SK-N-SH treated with all-trans-retinoic acid at 6 μM for 48 hours (cell line): ENCODE measurements around the gene BSPRY.

Experiments used
- ATAC-seq: fragments of 200-7000 bp; cut with Tn5 transposase; 3 replicates; pipeline ENCODE4 v1.9.1; 2020; ENCODE audit warnings: mild to moderate bottlenecking, moderate library complexity
- ARNTL ChIP-seq: fragments of 450-650 bp; formaldehyde crosslinking; IDR thresholded peaks from 2 replicates; pipeline ENCODE4 v1.5.0; 2020; ENCODE audit warnings: low read depth, mild to moderate bottlenecking, moderate library complexity, borderline replicate concordance
- BACH2 ChIP-seq: fragments of 250-450 bp; sonication (Bioruptor Pico); IDR thresholded peaks from 2 replicates; pipeline ENCODE4 v1.9.0; 2021; ENCODE audit warnings: mild to moderate bottlenecking, borderline replicate concordance
- CREB5 ChIP-seq: fragments of 250-450 bp; sonication (Bioruptor Pico); IDR thresholded peaks from 2 replicates; pipeline ENCODE4 v1.5.1; 2020; ENCODE audit warnings: low read depth, mild to moderate bottlenecking, moderate library complexity
- GLIS3 ChIP-seq: fragments of 250-450 bp; sonication (Bioruptor Pico); IDR thresholded peaks from 2 replicates; pipeline ENCODE4 v1.5.0; 2020; ENCODE audit warnings: mild to moderate bottlenecking, moderate library complexity
- ISL1 ChIP-seq: fragments of 250-450 bp; sonication (Bioruptor Pico); IDR thresholded peaks from 2 replicates; pipeline ENCODE4 v2.1.2; 2022; ENCODE audit warnings: mild to moderate bottlenecking, moderate library complexity
- PATZ1 ChIP-seq: fragments of 250-450 bp; sonication (Bioruptor Pico); IDR thresholded peaks from 2 replicates; pipeline ENCODE4 v1.8.0; 2020; ENCODE audit warnings: mild to moderate bottlenecking, moderate library complexity, borderline replicate concordance
- SNAI2 ChIP-seq: fragments of 250-450 bp; sonication (Bioruptor Pico); IDR thresholded peaks from 2 replicates; pipeline ENCODE4 v1.5.0; 2020; ENCODE audit warnings: mild to moderate bottlenecking, moderate library complexity
- TCF4 ChIP-seq: fragments of 250-450 bp; sonication (Bioruptor Pico); IDR thresholded peaks from 2 replicates; pipeline ENCODE4 v1.8.0; 2021; ENCODE audit warnings: mild to moderate bottlenecking, moderate library complexity, borderline replicate concordance
- ZC3H10 ChIP-seq: fragments of 250-450 bp; sonication (Bioruptor Pico); IDR thresholded peaks from 2 replicates; pipeline ENCODE4 v1.5.1; 2021; ENCODE audit warnings: mild to moderate bottlenecking, moderate library complexity
- ZFP3 ChIP-seq: fragments of 250-450 bp; sonication (Bioruptor Pico); IDR thresholded peaks from 2 replicates; pipeline ENCODE4 v1.5.0; 2020; ENCODE audit warnings: mild to moderate bottlenecking, moderate library complexity
- ZNF565 ChIP-seq: fragments of 450-650 bp; formaldehyde crosslinking; conservative IDR thresholded peaks from 2 replicates; pipeline ENCODE4 v1.5.0; 2020; ENCODE audit warnings: low read depth, mild to moderate bottlenecking, moderate library complexity
- ZNF70 ChIP-seq: fragments of 450-650 bp; formaldehyde crosslinking; IDR thresholded peaks from 2 replicates; pipeline ENCODE4 v1.5.0; 2020; ENCODE audit warnings: mild to moderate bottlenecking, moderate library complexity
- ZNF8 ChIP-seq: fragments of 450-650 bp; formaldehyde crosslinking; IDR thresholded peaks from 2 replicates; pipeline ENCODE4 v1.5.0; 2020; ENCODE audit warnings: mild to moderate bottlenecking, moderate library complexity
- TF ChIP-seq, protein P1 (sequence below): fragments of 250-450 bp; sonication (Bioruptor Pico); IDR thresholded peaks from 2 replicates; pipeline ENCODE4 v1.5.1; 2021; ENCODE audit warnings: mild to moderate bottlenecking, moderate library complexity
- TF ChIP-seq, protein P2 (sequence below): fragments of 250-450 bp; sonication (Bioruptor Pico); IDR thresholded peaks from 2 replicates; pipeline ENCODE4 v1.5.0; 2020; ENCODE audit warnings: mild to moderate bottlenecking, moderate library complexity

Gene BSPRY

GRCh38 chr9:113331780-113332179 is 17.6 kb upstream of the BSPRY start (continued):
- TF ChIP-seq, protein P1, sequence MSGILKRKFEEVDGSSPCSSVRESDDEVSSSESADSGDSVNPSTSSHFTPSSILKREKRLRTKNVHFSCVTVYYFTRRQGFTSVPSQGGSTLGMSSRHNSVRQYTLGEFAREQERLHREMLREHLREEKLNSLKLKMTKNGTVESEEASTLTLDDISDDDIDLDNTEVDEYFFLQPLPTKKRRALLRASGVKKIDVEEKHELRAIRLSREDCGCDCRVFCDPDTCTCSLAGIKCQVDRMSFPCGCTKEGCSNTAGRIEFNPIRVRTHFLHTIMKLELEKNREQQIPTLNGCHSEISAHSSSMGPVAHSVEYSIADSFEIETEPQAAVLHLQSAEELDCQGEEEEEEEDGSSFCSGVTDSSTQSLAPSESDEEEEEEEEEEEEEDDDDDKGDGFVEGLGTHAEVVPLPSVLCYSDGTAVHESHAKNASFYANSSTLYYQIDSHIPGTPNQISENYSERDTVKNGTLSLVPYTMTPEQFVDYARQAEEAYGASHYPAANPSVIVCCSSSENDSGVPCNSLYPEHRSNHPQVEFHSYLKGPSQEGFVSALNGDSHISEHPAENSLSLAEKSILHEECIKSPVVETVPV = no peak
- TF ChIP-seq ZNF8 (CRISPR knock-in tag) = no peak
- TF ChIP-seq ZNF565 (CRISPR knock-in tag) = no peak
- no peak for TF ChIP-seq GLIS3
- TF ChIP-seq, all 23 proteins: peak for 0

DNA sequence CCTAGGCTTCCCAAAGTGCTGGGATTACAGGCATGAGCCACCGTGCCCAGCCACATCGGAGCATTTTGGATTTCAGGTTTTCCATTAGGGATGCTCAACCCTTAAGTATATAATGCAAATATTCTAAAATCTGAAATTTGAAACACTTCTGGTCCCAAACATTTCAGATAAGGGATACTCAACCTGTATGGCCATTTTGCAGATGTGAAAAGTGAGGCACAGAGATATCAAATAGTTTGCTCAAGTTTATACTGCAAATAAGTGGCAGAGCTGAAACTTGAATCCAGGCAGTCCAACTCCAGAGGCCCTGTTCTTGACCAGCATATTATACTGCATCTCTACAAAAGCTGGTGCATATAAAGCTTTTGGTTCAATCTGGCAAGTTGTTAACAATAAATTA is 11.6 kb upstream of the BSPRY start:
- ATAC-seq = no peak
- no peak for TF ChIP-seq ZFP3 (CRISPR knock-in tag)
- no peak for TF ChIP-seq ARNTL (CRISPR knock-in tag)
- no peak for TF ChIP-seq PATZ1
- TF ChIP-seq CREB5 (CRISPR knock-in tag) = no peak
- TF ChIP-seq ZNF70 (CRISPR knock-in tag) = no peak
- TF ChIP-seq ZC3H10 (CRISPR knock-in tag) = no peak
- TF ChIP-seq GLIS3 = no peak
- TF ChIP-seq TCF4 (CRISPR knock-in tag) = no peak
- TF ChIP-seq ISL1 (CRISPR knock-in tag) = no peak
- TF ChIP-seq BACH2 (CRISPR knock-in tag) = no peak
- TF ChIP-seq ZNF8 (CRISPR knock-in tag) = no peak
- TF ChIP-seq, protein P2, sequence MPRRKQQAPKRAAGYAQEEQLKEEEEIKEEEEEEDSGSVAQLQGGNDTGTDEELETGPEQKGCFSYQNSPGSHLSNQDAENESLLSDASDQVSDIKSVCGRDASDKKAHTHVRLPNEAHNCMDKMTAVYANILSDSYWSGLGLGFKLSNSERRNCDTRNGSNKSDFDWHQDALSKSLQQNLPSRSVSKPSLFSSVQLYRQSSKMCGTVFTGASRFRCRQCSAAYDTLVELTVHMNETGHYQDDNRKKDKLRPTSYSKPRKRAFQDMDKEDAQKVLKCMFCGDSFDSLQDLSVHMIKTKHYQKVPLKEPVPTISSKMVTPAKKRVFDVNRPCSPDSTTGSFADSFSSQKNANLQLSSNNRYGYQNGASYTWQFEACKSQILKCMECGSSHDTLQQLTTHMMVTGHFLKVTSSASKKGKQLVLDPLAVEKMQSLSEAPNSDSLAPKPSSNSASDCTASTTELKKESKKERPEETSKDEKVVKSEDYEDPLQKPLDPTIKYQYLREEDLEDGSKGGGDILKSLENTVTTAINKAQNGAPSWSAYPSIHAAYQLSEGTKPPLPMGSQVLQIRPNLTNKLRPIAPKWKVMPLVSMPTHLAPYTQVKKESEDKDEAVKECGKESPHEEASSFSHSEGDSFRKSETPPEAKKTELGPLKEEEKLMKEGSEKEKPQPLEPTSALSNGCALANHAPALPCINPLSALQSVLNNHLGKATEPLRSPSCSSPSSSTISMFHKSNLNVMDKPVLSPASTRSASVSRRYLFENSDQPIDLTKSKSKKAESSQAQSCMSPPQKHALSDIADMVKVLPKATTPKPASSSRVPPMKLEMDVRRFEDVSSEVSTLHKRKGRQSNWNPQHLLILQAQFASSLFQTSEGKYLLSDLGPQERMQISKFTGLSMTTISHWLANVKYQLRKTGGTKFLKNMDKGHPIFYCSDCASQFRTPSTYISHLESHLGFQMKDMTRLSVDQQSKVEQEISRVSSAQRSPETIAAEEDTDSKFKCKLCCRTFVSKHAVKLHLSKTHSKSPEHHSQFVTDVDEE = no peak

- ATAC-seq = peak; percentile 98
Observed at GRCh38 chr9:113340011-113340699, 9.2 kb upstream of the BSPRY start, which contains the start of gene WDR31. WDR31 (minus strand) TSS chr9:113340275; CDS start chr9:113332022, 8,253 bp downstream.

More at GRCh38 chr9:113340011-113340699, 9.2 kb upstream of the BSPRY start, which contains the start of gene WDR31:
- peak; percentile 67; the same call in 1 of the 2 replicates for TF ChIP-seq PATZ1
- TF ChIP-seq BACH2 (CRISPR knock-in tag) = no peak
- 0 out of 2 replicates have a peak, but pooled peaks have one; percentile 13 for TF ChIP-seq ARNTL (CRISPR knock-in tag)
- TF ChIP-seq SNAI2 = no peak
- TF ChIP-seq ZFP3 (CRISPR knock-in tag) = peak; percentile 96
- no peak for TF ChIP-seq GLIS3
